Measurements from ENCODE around the gene MYOG. TPM values are rescaled to one million over a fixed set of nuclear protein-coding genes. Genes with fewer than 3 reads are reported as not detected.

MYOG gene
- total RNA-seq, 4 donors from 2014 or later = not detected

DNA sequence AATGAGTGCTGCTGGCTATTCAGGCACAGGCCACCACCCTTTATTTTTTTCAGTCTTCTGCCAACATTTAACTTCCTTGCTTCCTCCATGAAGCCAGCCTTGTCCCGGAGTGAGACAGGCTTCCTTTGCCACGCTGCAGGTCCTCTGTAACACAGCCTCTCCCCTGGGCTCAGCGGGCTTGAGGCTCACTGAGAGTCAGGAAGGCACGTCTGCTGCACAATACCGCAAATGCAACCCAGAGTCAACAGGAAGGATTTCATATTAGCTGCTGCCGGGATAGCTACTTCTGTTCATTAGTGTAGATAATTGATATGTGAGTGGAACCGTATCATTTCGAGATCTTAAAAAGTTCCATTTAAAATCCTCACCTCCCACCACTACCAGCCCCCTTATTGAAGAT lies 22.5 kb downstream of the MYOG start:
- Histone ChIP-seq H3K36me3 (no peaks in the 10 kb centered on the region), H3K9me3 (no peaks in the 10 kb centered on the region), H3K27me3 (no peaks in the 10 kb centered on the region), H3K27ac (no peak overlapping the region), H3K4me1 (no peaks in the 10 kb centered on the region), H3K4me3 (no peak overlapping the region)
- TF ChIP-seq POLR2A (IDR thresholded peaks at IDR 0.05) (no peak), CTCF (IDR thresholded peaks at IDR 0.05) (no peak)
- DNase-seq = no peak

- no peak overlapping the region for H3K27ac ChIP-seq
- TF ChIP-seq CTCF (IDR thresholded peaks at IDR 0.05) = no peak
- TF ChIP-seq POLR2A (IDR thresholded peaks at IDR 0.05) = no peak
- no peaks in the 10 kb centered on the region for H3K9me3 ChIP-seq
- H3K36me3 ChIP-seq = no peaks in the 10 kb centered on the region
- DNase-seq = no peak
- no peaks in the 10 kb centered on the region for H3K27me3 ChIP-seq
- no peaks in the 10 kb centered on the region for H3K4me1 ChIP-seq
- no peak overlapping the region for H3K4me3 ChIP-seq
These were observed 25.7 kb downstream of the MYOG start for GRCh38 chr1:203060115-203060514.

DNA sequence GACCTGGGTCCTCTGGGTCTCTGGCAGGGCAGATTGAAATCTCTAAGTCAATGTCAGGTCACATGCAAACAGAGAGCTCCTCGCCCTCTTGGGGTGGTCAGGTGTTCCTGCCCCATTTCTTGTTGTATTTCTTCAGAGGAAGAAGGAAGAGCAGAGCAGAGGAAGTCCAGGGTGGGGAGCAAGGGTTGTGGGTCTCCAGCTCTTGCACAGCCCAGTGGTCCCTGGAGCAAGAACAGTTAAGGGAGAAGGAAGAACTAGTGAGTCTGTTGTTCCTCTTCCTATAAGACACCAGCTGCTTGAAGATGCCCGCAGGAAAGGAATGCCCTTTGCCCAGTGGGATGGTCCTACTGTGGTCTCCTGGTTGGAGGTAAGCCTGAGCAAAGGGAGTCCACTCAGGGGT lies 26.3 kb downstream of the MYOG start:
- Histone ChIP-seq H3K4me3 (no peak overlapping the region), H3K27ac (no peak overlapping the region), H3K27me3 (no peaks in the 10 kb centered on the region), H3K36me3 (no peaks in the 10 kb centered on the region), H3K9me3 (no peaks in the 10 kb centered on the region), H3K4me1 (no peaks in the 10 kb centered on the region)
- DNase-seq = no peak
- no peak for TF ChIP-seq POLR2A (IDR thresholded peaks at IDR 0.05)
- no peak for TF ChIP-seq CTCF (IDR thresholded peaks at IDR 0.05)

- H3K4me1 ChIP-seq = no peaks in the 10 kb centered on the region
- no peak overlapping the region for H3K27ac ChIP-seq
- no peak overlapping the region for H3K4me3 ChIP-seq
- no peak for DNase-seq
- H3K27me3 ChIP-seq = no peaks in the 10 kb centered on the region
- H3K9me3 ChIP-seq = no peaks in the 10 kb centered on the region
- TF ChIP-seq CTCF (IDR thresholded peaks at IDR 0.05) (no peak), POLR2A (IDR thresholded peaks at IDR 0.05) (no peak)
- no peaks in the 10 kb centered on the region for H3K36me3 ChIP-seq
These were observed 27.2 kb downstream of the MYOG start for GRCh38 chr1:203058676-203058935.

GRCh38 chr1:203057911-203058675 lies 27.7 kb downstream of the MYOG start:
- no peak overlapping the region for H3K4me3 ChIP-seq
- H3K27ac ChIP-seq = no peak overlapping the region
- no peaks in the 10 kb centered on the region for H3K36me3 ChIP-seq
- DNase-seq = no peak
- no peaks in the 10 kb centered on the region for H3K27me3 ChIP-seq
- no peaks in the 10 kb centered on the region for H3K9me3 ChIP-seq
- no peak for TF ChIP-seq CTCF (IDR thresholded peaks at IDR 0.05)
- TF ChIP-seq POLR2A (IDR thresholded peaks at IDR 0.05) = no peak
- no peaks in the 10 kb centered on the region for H3K4me1 ChIP-seq

DNA sequence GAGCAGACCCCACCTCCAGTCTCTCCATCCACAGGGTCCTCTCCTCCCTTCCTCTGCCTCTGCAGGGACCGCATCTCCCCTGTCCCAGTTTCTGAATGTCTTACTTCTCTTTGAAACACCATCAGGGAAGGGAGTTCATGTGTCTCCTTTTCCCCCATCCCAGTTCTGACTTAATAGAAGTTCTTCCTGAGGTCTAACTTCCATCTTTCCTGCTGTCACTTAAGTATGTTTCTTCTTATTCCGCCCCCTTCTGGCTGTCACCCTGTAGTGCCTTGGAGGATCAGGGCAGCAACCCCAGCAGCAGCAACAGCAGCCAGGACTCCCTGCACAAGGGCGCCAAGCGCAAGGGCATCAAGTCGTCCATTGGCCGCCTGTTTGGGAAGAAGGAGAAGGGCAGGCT lies 29.3 kb downstream of the MYOG start:
- Histone ChIP-seq H3K27ac (no peak overlapping the region), H3K4me1 (no peaks in the 10 kb centered on the region), H3K36me3 (no peaks in the 10 kb centered on the region), H3K4me3 (no peak overlapping the region), H3K27me3 (no peaks in the 10 kb centered on the region), H3K9me3 (no peaks in the 10 kb centered on the region)
- TF ChIP-seq POLR2A (IDR thresholded peaks at IDR 0.05) = no peak
- no peak for TF ChIP-seq CTCF (IDR thresholded peaks at IDR 0.05)
- DNase-seq = no peak
